ENCODE data around the gene REEP3. TPM values are rescaled to one million over a fixed set of nuclear protein-coding genes. Genes with fewer than 3 reads are reported as not detected.
A peak's percentile ranks its signal among the peaks of the same experiment; 100 is the strongest.
"Not testable (repeated sequence)": the region's sequence is repeated elsewhere in the genome, so short reads cannot be mapped to it uniquely, and the experiment has no call there.

Gene REEP3, protein sequence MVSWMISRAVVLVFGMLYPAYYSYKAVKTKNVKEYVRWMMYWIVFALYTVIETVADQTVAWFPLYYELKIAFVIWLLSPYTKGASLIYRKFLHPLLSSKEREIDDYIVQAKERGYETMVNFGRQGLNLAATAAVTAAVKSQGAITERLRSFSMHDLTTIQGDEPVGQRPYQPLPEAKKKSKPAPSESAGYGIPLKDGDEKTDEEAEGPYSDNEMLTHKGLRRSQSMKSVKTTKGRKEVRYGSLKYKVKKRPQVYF
- 18.6 and 21.7 TPM in 2 replicates for total RNA-seq (2014; rRNA removed; shearing (Covaris generic))

GRCh38 chr10:63520500-63521415, at the start of gene REEP3:
Gene REEP3, plus strand, starts transcription at chr10:63521401. Its CDS starts 145 bp downstream, at chr10:63521546.
- DNase-seq (ENCODE audit: low spot score) = peak; percentile 76
- in situ Hi-C loops (cut with HindIII; ENCODE audit: low sequenced_read_pairs) = no loop called here

DNA sequence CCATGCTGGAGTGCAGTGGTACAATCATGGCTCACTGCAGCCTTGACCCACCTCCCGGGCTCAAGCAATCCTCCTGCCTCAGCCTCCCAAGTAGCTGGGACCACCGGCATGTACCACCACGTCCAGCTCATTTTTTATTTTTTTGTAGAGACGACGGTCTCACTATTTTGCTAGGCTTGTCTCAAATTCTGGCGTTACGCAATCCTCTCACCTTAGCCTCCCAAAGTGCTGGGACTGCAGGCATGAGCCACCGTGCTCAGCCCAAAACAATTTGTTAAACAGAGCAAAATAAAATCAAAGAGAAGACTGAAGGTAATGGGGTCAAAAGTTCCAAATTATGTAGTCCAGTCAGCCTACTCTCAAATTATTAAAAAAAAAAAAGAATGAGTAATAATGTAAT, 46.7 kb upstream of the REEP3 start:
- in situ Hi-C loops (cut with HindIII; ENCODE audit: low sequenced_read_pairs) = no loop called here
- DNase-seq (ENCODE audit: low spot score) = no peak

GRCh38 chr10:63477927-63478326, 43.3 kb upstream of the REEP3 start:
- DNase-seq (ENCODE audit: low spot score) = no peak
- in situ Hi-C loops (cut with HindIII; ENCODE audit: low sequenced_read_pairs) = no loop called here

GRCh38 chr10:63478564-63478963, 42.6 kb upstream of the REEP3 start:
- peak; percentile 50 for DNase-seq (ENCODE audit: low spot score)
- in situ Hi-C loops (cut with HindIII; ENCODE audit: low sequenced_read_pairs) = no loop called here

DNA sequence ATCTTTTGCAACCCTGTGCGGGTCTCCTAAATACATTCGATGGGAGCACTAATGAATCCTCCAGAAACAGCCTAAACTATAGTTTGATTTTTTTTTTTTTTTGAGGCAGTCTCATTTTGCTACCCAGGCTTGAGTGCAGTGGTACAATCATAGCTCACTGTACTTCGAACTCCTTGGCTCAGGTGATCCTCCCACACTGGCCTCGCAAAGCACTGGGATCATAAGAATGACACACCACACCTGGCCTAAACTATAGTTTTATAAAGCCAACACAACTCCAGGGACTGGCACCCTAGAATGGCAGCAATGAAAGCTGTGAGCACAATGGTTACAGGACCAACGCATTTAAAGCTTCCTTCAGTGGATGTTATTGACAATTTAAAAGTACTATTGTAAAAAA, 41.0 kb upstream of the REEP3 start:
- in situ Hi-C loops (cut with HindIII; ENCODE audit: low sequenced_read_pairs) = no loop called here
- no peak for DNase-seq (ENCODE audit: low spot score)

- no peak for DNase-seq (ENCODE audit: low spot score)
- in situ Hi-C loops (cut with HindIII; ENCODE audit: low sequenced_read_pairs) = no loop called here
These were observed 39.3 kb upstream of the REEP3 start for GRCh38 chr10:63481815-63482421.

GRCh38 chr10:63483983-63484382, 37.2 kb upstream of the REEP3 start:
- in situ Hi-C loops (cut with HindIII; ENCODE audit: low sequenced_read_pairs) = no loop called here
- DNase-seq (ENCODE audit: low spot score) = no peak

DNA sequence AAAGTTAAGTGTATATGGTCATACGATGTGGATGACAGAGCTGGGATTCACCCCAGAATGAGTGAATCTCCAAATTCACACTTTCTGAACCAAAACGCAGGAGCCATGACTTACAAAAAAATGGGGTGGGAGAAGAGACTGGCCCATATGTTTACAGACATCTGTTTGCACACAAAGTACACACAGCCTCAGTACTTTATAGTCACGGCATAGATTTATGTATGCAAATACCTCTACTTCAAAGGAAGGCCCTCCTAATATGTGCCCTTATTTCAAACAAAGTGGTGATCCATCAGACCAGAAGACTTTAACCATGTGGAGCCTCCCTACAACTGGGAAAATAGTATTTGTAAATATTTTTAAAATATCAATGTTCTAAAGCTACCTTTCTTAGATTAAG, 33.2 kb upstream of the REEP3 start:
- in situ Hi-C loops (cut with HindIII; ENCODE audit: low sequenced_read_pairs) = no loop called here

DNA sequence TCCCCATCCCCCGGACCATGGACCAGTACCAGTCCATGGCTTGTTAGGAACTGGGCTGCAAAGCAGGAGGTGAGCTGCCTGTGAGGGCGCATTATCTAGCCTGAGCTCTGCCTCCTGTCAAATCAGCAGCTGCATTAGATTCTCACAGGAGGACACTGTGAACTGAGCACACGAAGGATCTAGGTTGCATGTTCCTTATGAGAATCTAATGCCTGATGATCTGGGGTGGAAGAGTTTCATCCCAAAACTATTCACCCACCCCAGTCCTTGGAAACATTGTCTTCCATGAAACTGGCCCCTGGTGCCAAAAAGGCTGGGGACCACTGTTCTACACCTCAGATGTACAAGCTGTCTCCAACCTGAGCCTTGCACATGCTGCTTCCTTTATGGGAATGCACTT, 31.4 kb upstream of the REEP3 start:
- no peak for DNase-seq (ENCODE audit: low spot score)
- in situ Hi-C loops (cut with HindIII; ENCODE audit: low sequenced_read_pairs) = no loop called here

More for the DNA sequence above, 33.2 kb upstream of the REEP3 start:
- no peak for DNase-seq (ENCODE audit: low spot score)

DNA sequence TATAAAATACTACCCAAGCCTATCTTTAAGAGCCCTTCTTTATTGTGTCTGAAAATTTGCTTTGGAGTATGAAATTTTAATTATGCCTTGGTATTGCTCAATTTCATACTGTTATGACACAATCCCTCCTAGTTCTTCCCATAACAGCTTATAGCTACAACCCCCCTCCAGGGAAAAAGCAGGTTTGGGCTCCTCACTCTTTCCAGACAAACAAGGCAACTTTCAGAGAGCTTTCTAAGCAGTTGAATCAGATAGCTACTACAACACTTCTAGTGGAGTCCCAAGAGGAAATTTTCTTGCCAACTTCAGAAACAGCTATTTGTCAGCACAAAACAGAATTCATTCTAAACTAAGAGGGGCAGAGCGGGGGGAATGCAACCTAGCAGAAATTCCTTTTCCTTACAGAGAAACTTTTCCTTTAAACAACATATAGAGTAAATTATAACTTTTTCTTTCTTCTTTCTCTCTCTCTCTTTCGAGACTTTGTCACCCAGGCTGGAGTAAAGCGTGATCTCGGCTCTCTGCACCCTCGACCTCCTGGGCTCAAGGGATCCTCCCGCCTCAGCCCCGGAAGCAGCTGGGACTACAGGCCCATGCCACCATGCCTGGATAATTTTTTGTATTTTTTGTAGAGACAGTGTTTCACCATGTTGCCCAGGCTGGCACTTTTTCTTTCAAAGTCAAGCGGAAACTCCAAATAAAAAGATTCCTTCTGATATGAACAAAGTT, 29.4 kb upstream of the REEP3 start:
- in situ Hi-C loops (cut with HindIII; ENCODE audit: low sequenced_read_pairs) = no loop called here

GRCh38 chr10:63492317-63492690, 28.9 kb upstream of the REEP3 start:
- DNase-seq (ENCODE audit: low spot score); in situ Hi-C loops (cut with HindIII; ENCODE audit: low sequenced_read_pairs): not testable (repeated sequence)

More for the DNA sequence above, 29.4 kb upstream of the REEP3 start:
- no peak for DNase-seq (ENCODE audit: low spot score)

- in situ Hi-C loops (cut with HindIII; ENCODE audit: low sequenced_read_pairs) = no loop called here
These were observed 28.2 kb upstream of the REEP3 start for GRCh38 chr10:63493004-63493403.

DNA sequence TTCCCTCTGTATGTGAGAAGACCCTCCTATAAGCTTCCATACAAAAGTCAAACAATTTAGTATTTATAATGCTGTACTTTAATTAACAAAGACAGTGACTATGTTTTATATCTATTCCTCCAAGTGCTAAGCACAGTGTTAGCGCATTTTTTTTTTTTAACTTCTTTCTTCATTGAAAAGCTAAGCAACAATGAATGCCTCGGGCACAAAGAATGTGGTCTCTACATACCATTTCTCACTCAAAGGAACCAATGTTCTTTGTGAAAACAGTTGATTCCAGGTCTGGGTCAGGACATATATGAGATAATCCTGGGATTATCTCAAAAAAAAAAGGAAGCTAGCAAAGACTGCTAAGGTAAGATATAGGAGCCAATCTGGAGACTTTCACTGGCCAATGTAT, 26.2 kb upstream of the REEP3 start:
- no peak for DNase-seq (ENCODE audit: low spot score)
- in situ Hi-C loops (cut with HindIII; ENCODE audit: low sequenced_read_pairs) = no loop called here

More at GRCh38 chr10:63493004-63493403, 28.2 kb upstream of the REEP3 start:
- DNase-seq (ENCODE audit: low spot score) = no peak

DNA sequence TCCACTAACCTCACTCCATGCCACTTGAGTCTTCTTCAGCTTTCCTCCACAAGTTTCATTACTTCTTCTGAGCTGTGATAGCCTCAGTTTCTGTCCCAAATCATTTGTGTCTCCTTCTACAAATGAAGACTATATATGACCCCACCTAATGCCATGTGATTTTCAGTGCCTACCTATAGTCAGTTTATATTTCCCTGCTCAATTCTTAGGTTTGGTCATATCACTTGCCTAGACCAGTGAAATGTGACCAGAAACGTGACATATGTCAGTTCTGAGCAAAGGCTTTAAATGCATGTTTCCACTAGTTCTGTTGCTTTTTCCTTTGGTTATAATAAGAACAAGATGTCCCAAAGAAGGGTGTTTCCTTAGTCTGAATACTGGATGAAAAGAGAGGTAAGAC, 24.6 kb upstream of the REEP3 start:
- DNase-seq (ENCODE audit: low spot score) = no peak
- in situ Hi-C loops (cut with HindIII; ENCODE audit: low sequenced_read_pairs) = no loop called here

GRCh38 chr10:63497321-63497720, 23.9 kb upstream of the REEP3 start:
- no peak for DNase-seq (ENCODE audit: low spot score)
- in situ Hi-C loops (cut with HindIII; ENCODE audit: low sequenced_read_pairs) = no loop called here

- DNase-seq (ENCODE audit: low spot score) = no peak
- in situ Hi-C loops (cut with HindIII; ENCODE audit: low sequenced_read_pairs) = no loop called here
These were observed 22.5 kb upstream of the REEP3 start for GRCh38 chr10:63498665-63499064.

GRCh38 chr10:63500551-63500950, 20.6 kb upstream of the REEP3 start:
- DNase-seq (ENCODE audit: low spot score); in situ Hi-C loops (cut with HindIII; ENCODE audit: low sequenced_read_pairs): not testable (repeated sequence)

- in situ Hi-C loops (cut with HindIII; ENCODE audit: low sequenced_read_pairs) = no loop called here
- DNase-seq (ENCODE audit: low spot score) = no peak
These were observed 19.2 kb upstream of the REEP3 start for GRCh38 chr10:63501954-63502353.

DNA sequence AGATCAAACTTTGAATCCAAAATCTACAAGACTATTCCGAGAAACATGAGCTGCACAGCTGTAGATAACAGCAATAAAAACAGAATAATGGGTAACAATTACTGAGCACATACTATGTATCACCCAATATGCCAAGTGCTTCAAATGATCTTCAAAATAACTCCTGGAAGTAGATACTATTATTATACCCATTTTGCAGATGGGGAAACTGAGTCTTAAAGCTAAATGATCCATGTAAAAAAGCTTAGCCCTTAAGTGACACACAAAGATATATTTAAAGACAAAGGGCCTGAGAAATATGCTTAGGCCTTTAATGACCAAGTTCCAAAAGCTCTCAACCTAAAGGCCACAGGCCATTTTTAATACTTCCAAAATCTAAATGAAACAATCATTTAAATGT, 18.4 kb upstream of the REEP3 start:
- in situ Hi-C loops (cut with HindIII; ENCODE audit: low sequenced_read_pairs) = no loop called here
- no peak for DNase-seq (ENCODE audit: low spot score)
